ENCODE results near the gene ANO5. TPM values are rescaled to one million over a fixed set of nuclear protein-coding genes. Genes with fewer than 3 reads are reported as not detected.

ANO5 gene
- total and polyA plus RNA-seq, 9 of the 15 experiments (the other 6 are each of a cell fraction or from before 2014, with no cell fraction given): 0.16 to 0.58 (median 0.28) TPM

DNA sequence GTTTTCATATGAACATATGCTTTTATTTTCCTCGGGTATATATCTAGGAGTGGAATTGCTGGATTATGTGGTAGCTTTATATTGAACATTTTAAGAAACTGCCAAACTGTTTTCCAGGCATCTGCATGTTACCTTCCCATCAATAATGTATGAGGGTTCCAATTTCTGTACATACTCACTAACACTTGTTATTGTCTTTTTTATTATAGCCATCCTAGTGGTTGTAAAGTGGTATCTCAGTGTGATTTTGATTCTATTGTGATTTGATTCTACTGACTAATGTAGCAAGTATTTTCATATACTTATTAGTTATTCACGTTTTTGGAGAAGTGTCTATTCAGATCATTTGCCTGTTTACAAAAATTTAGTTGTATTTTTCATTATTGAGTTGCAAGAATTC lies 2.0 kb downstream of the ANO5 start:
- ChIA-PET POLR2A (no interaction called here), CTCF (ENCODE audit: low intra/inter-chr PET ratio) (no interaction called here)
- no peak for DNase-seq (ENCODE audit: extremely low read depth in 1 of 4, low spot score in 3 of 4)
- no peak for ATAC-seq
- H3K4me1 ChIP-seq (replicated peaks in 1 of 2; ENCODE audit: control insufficient read depth in 2 of 2, insufficient read depth in 2 of 2, low read length in 2 of 2): peaks cover 0 to 13% of the 10 kb centered on the region in 2 experiments; a peak in 2 of 5 replicates
- BruUV-seq (replicated peaks): no TSS peak
- no peak for FAIRE-seq
- H3K4me2 ChIP-seq (ENCODE audit: insufficient read depth, low read length): no peak overlapping the region
- no peak overlapping the region for H2AFZ ChIP-seq (ENCODE audit: low read depth, low read length)
- intact Hi-C loops (cut with micrococcal nuclease): no loop called here
- H3K36me3 ChIP-seq (ENCODE audit: control insufficient read depth, insufficient read depth, low read length): no peaks in the 10 kb centered on the region
- no peaks in the 10 kb centered on the region for H3K27me3 ChIP-seq (ENCODE audit: control insufficient read depth in 2 of 2, insufficient read depth in 2 of 2, low read length in 2 of 2)
- no peak overlapping the region for H3K4me3 ChIP-seq
- no peak overlapping the region for H3K27ac ChIP-seq (ENCODE audit: extremely low read depth, low read depth, low read length)
- H4K20me1 ChIP-seq (replicated peaks; ENCODE audit: control insufficient read depth, insufficient read depth, low read length): no peaks in the 10 kb centered on the region
- H3K79me2 ChIP-seq (ENCODE audit: control insufficient read depth, insufficient read depth, low read length): no peaks in the 10 kb centered on the region
- no peak overlapping the region for H3K9ac ChIP-seq (ENCODE audit: insufficient read depth in 1 of 2, low read depth in 2 of 2, low read length in 2 of 2)
- in situ Hi-C loops (cut with MboI): no loop called here
- 0% methylated on average over 2 of the region's 2 CpGs for WGBS (ENCODE audit: insufficient coverage, low coverage, missing lambda C conversion rate)
- no peaks in the 10 kb centered on the region for H3K9me1 ChIP-seq (ENCODE audit: control insufficient read depth, insufficient read depth, low read length)
- TF ChIP-seq RHOXF2B (CRISPR knock-in tag; conservative IDR thresholded peaks at IDR 0.05) (no peak), EGR1 (conservative IDR thresholded peaks at IDR 0.05) (no peak), TCF3 (CRISPR knock-in tag; IDR thresholded peaks at IDR 0.05) (no peak), ZFP1 (CRISPR knock-in tag; IDR thresholded peaks at IDR 0.05) (no peak), ARNT (IDR thresholded peaks at IDR 0.05) (no peak), NRF1 (conservative IDR thresholded peaks at IDR 0.05 in 1 of 2, IDR thresholded peaks at IDR 0.05 in 1 of 2) (no peak), HMG20B (CRISPR knock-in tag; IDR thresholded peaks at IDR 0.05) (no peak), PTTG1 (tag; IDR thresholded peaks at IDR 0.05; ENCODE audit: low read depth) (no peak), EP300 (IDR thresholded peaks at IDR 0.05; ENCODE audit: low read length) (no peak), SREBF1 (IDR thresholded peaks at IDR 0.05; ENCODE audit: borderline replicate concordance, low read depth, low read length) (no peak), ZKSCAN3 (CRISPR knock-in tag; IDR thresholded peaks at IDR 0.05) (no peak), ZNF431 (CRISPR knock-in tag; IDR thresholded peaks at IDR 0.05) (no peak), ZNF146 (CRISPR knock-in tag; IDR thresholded peaks at IDR 0.05; ENCODE audit: unreplicated experiment) (no peak), PHB (CRISPR knock-in tag; IDR thresholded peaks at IDR 0.05) (no peak)
- TF ChIP-seq, protein P1, sequence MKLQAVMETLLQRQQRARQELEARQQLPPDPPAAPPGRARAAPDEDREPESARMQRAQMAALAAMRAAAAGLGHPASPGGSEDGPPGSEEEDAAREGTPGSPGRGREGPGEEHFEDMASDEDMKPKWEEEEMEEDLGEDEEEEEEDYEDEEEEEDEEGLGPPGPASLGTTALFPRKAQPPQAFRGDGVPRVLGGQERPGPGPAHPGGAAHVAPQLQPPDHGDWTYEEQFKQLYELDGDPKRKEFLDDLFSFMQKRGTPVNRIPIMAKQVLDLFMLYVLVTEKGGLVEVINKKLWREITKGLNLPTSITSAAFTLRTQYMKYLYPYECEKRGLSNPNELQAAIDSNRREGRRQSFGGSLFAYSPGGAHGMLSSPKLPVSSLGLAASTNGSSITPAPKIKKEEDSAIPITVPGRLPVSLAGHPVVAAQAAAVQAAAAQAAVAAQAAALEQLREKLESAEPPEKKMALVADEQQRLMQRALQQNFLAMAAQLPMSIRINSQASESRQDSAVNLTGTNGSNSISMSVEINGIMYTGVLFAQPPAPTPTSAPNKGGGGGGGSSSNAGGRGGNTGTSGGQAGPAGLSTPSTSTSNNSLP (IDR thresholded peaks at IDR 0.05; ENCODE audit: borderline replicate concordance, low read depth, low read length): no peak
- TF ChIP-seq, protein P2, sequence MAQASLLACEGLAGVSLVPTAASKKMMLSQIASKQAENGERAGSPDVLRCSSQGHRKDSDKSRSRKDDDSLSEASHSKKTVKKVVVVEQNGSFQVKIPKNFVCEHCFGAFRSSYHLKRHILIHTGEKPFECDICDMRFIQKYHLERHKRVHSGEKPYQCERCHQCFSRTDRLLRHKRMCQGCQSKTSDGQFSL (CRISPR knock-in tag; IDR thresholded peaks at IDR 0.05): no peak
- TF ChIP-seq, protein P2 (tag; IDR thresholded peaks at IDR 0.05): no peak
- TF ChIP-seq, protein P3, sequence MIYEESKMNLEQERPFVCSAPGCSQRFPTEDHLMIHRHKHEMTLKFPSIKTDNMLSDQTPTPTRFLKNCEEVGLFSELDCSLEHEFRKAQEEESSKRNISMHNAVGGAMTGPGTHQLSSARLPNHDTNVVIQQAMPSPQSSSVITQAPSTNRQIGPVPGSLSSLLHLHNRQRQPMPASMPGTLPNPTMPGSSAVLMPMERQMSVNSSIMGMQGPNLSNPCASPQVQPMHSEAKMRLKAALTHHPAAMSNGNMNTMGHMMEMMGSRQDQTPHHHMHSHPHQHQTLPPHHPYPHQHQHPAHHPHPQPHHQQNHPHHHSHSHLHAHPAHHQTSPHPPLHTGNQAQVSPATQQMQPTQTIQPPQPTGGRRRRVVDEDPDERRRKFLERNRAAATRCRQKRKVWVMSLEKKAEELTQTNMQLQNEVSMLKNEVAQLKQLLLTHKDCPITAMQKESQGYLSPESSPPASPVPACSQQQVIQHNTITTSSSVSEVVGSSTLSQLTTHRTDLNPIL (CRISPR knock-in tag; IDR thresholded peaks at IDR 0.05): no peak
- TF ChIP-seq, protein P4, sequence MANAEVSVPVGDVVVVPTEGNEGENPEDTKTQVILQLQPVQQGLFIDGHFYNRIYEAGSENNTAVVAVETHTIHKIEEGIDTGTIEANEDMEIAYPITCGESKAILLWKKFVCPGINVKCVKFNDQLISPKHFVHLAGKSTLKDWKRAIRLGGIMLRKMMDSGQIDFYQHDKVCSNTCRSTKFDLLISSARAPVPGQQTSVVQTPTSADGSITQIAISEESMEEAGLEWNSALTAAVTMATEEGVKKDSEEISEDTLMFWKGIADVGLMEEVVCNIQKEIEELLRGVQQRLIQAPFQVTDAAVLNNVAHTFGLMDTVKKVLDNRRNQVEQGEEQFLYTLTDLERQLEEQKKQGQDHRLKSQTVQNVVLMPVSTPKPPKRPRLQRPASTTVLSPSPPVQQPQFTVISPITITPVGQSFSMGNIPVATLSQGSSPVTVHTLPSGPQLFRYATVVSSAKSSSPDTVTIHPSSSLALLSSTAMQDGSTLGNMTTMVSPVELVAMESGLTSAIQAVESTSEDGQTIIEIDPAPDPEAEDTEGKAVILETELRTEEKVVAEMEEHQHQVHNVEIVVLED (CRISPR knock-in tag; IDR thresholded peaks at IDR 0.05): no peak
- no peaks in the 10 kb centered on the region for H3K9me3 ChIP-seq (replicated peaks; ENCODE audit: control insufficient read depth, insufficient read depth, low read depth, low read length)
